Brain microvascular endothelial cell (primary cell): ENCODE measurements around the gene PARP1.
A peak's percentile ranks its signal among the peaks of the same experiment; 100 is the strongest.

Source experiments
- DNase-seq: peaks from one replicate; pipeline ENCODE4 v3.0.0-alpha.2; 2020
- H3K27ac ChIP-seq: fragments of 250-450 bp; sonication (Bioruptor Pico); 2 replicates; pipeline ENCODE4 v1.5.1; 2020; ENCODE audit warnings: mild to moderate bottlenecking, moderate library complexity
- H3K27me3 ChIP-seq: fragments of 250-450 bp; sonication (Bioruptor Pico); replicated peaks from 2 replicates; pipeline ENCODE4 v1.5.1; 2020; ENCODE audit warnings: mild to moderate bottlenecking
- H3K36me3 ChIP-seq: fragments of 250-450 bp; sonication (Bioruptor Pico); replicated peaks from 2 replicates; pipeline ENCODE4 v1.5.1; 2020; ENCODE audit warnings: mild to moderate bottlenecking
- H3K4me3 ChIP-seq: 2 replicates; pipeline ENCODE4 v1.5.1; 2011; ENCODE audit warnings: low read depth, mild to moderate bottlenecking, control low read depth, low read length, moderate library complexity
- in situ Hi-C: cut with HindIII; loops from 2 replicates; pipeline ENCODE4 v1.10.0; 2017; ENCODE audit warnings: low sequenced_read_pairs, low pct_ligation_motif_present
- TF ChIP-seq, protein P1 (sequence below): IDR thresholded peaks from 2 replicates; pipeline ENCODE4 v1.5.1; 2011; ENCODE audit warnings: low read depth, mild to moderate bottlenecking, moderate library complexity, low read length, control low read depth, inconsistent platforms; ENCODE audit errors: missing control alignments

The PARP1 gene

DNA sequence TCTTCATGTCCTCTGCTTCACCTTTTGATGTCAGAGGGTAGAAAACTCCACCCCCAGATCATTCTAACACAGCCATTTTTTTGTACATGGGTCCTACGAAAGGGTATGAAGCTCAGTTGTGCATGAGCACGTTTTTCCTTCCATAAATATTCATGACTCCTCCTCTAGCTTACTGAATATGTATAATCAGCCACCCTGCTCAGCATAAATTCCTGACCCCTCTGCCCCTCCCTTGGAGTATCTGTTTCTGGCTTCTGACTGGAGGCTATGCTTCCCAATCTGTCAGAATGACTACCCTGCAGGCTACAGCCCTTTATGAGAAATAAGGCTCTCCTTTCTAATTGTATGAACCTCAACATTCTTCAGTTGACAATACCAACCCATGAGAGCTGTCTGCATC is 42.8 kb upstream of the PARP1 start:
- Histone ChIP-seq H3K27ac (no peak overlapping the region), H3K36me3 (no peaks in the 10 kb centered on the region), H3K4me3 (no peak overlapping the region), H3K27me3 (no peaks in the 10 kb centered on the region)
- in situ Hi-C loops: no loop called here
- DNase-seq: no peak
- TF ChIP-seq, protein P1, sequence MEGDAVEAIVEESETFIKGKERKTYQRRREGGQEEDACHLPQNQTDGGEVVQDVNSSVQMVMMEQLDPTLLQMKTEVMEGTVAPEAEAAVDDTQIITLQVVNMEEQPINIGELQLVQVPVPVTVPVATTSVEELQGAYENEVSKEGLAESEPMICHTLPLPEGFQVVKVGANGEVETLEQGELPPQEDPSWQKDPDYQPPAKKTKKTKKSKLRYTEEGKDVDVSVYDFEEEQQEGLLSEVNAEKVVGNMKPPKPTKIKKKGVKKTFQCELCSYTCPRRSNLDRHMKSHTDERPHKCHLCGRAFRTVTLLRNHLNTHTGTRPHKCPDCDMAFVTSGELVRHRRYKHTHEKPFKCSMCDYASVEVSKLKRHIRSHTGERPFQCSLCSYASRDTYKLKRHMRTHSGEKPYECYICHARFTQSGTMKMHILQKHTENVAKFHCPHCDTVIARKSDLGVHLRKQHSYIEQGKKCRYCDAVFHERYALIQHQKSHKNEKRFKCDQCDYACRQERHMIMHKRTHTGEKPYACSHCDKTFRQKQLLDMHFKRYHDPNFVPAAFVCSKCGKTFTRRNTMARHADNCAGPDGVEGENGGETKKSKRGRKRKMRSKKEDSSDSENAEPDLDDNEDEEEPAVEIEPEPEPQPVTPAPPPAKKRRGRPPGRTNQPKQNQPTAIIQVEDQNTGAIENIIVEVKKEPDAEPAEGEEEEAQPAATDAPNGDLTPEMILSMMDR: no peak

DNA sequence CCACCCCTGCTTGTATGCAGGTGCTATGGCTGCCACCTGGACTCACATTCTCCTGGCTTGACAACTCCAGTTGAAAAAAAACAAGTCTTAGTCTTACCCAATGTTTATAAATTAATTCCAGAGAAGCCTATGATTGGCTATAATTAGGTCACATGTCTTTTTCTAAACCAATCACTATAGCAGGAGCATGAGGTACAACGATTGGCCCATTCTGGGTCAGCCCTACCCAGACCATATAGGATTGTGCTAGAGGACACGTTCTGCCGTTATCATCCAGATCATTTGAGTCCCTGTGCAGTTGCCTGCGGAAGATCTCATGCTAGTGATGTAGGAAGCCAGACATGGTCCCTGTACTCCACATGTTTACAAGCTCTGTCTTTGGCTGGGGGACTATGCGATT is 41.9 kb upstream of the PARP1 start:
- Histone ChIP-seq H3K27ac (no peak overlapping the region), H3K4me3 (no peak overlapping the region), H3K36me3 (no peaks in the 10 kb centered on the region), H3K27me3 (no peaks in the 10 kb centered on the region)
- TF ChIP-seq, protein P1: no peak
- no peak for DNase-seq
- in situ Hi-C loops: no loop called here

GRCh38 chr1:226447932-226448665 is 40.2 kb upstream of the PARP1 start:
- Histone ChIP-seq H3K4me3 (no peak overlapping the region), H3K36me3 (no peaks in the 10 kb centered on the region), H3K27ac (no peak overlapping the region), H3K27me3 (no peaks in the 10 kb centered on the region)
- in situ Hi-C loops: no loop called here
- DNase-seq: peak; percentile 38
- TF ChIP-seq, protein P1: no peak

DNA sequence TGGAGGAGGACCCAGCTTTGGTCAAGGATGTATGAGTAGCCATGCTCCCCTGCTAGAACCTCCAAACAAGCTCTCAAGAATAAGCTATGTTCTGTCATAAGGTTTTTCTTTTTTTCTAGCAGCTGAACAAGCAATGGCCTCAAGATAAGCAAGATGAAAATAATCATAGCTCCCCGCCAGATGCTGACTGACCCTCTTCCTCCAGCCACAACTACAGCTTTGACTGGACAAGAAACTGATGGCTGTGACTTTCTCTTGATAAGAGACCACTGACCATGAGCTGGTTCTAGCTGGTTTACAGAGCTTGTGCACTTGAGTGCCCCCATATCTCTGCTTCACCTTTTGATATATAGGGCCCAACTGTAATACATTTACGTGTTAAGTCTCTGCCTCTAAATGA is 38.2 kb upstream of the PARP1 start:
- Histone ChIP-seq H3K27ac (no peak overlapping the region), H3K27me3 (no peaks in the 10 kb centered on the region), H3K4me3 (no peak overlapping the region), H3K36me3 (no peaks in the 10 kb centered on the region)
- TF ChIP-seq, protein P1: no peak
- in situ Hi-C loops: no loop called here
- DNase-seq: no peak

- TF ChIP-seq, protein P1: no peak
- Histone ChIP-seq H3K27ac (no peak overlapping the region), H3K4me3 (no peak overlapping the region), H3K36me3 (no peaks in the 10 kb centered on the region), H3K27me3 (no peaks in the 10 kb centered on the region)
- no peak for DNase-seq
- in situ Hi-C loops: no loop called here
Observed at GRCh38 chr1:226444901-226445300, 37.0 kb upstream of the PARP1 start.

GRCh38 chr1:226443439-226443838 is 35.5 kb upstream of the PARP1 start:
- no peak overlapping the region for H3K4me3 ChIP-seq
- H3K27ac ChIP-seq: no peak overlapping the region
- peak; percentile 33 for DNase-seq
- H3K36me3 ChIP-seq: no peaks in the 10 kb centered on the region
- TF ChIP-seq, protein P1: no peak
- H3K27me3 ChIP-seq: no peaks in the 10 kb centered on the region
- in situ Hi-C loops: no loop called here
